GM19099 (cell line): ENCODE data around the gene ADGRF4.

Experiments used
- POLR2A ChIP-seq: IDR thresholded peaks from 3 replicates; pipeline ENCODE4 v1.6.1; 2011; ENCODE audit warnings: low read depth; ENCODE audit not compliant: insufficient read length; ENCODE audit errors: extremely low read depth

Gene ADGRF4

DNA sequence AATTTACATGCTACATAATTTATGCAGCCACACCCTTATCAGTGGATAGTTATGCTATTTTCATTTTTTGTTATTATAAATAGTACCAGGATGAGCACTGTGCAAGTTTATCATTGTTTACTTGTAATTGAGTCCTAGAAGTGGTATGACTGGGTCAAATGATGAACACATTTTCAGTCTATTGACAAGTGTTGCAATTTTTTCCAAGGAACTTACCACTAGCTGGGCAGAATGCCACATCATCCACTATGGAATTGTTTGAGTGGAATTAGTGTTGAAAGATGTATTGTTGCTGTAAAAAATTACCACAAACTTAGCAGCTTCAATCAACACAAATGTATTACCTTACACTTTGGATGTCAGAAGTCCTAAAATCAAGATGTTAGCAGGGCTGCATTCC lies 45.4 kb downstream of the ADGRF4 start:
- TF ChIP-seq POLR2A = no peak

DNA sequence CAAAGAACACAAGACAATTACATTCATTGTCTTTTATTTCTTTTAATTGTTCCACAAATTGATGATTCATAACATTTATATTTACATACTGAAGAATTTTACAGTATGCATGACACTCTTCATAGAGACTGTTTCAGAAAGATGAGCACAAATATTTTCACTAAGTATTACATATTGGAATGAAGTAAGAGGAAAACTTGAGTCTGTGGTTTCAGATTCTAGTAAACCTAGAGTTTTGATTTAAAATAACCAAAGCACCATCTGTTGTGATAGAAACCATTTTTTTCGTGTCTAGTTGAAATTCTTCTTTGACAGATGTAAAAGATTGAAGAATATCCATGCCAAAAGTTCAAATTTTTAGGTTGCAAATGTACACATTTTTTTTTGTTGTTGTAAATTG lies 51.4 kb downstream of the ADGRF4 start:
- no peak for TF ChIP-seq POLR2A

DNA sequence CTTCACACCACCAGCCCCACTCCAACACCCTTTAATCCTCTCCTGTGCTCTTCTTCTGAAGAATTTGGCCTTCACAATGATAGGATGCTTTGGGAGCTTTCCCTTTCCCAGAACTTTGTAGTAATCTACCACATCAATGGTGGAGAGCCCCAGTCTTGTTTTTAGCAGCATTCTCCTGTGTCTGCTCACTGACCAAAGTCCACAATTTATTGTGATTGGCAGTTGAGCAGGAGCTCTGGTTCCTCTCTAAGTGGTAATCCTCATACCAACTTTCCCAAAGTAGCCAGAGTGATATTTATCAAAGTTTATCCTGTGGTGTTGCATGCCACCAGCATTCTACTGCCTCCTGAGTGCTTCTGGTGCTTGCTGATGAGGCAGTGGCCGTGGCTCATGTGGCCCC lies 54.4 kb downstream of the ADGRF4 start:
- TF ChIP-seq POLR2A = no peak

DNA sequence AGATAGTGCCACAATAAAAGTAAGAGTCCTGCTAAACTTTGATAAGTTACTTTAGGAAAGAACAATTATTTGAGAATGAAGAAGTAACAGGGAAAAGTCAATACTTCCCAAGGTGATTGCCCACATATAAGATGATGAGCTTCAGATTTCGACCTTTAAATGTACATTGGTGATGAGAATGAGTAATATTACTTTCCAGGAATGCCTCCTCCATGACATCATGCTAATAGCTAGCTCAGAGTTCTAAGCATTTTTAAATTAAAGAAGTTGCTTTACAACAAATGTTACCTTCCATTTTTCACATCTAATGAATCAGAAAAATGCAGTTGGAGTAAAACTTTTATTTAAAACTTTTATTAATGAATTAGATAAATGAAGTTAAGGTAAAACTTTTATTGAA lies 61.0 kb downstream of the ADGRF4 start:
- TF ChIP-seq POLR2A = no peak

DNA sequence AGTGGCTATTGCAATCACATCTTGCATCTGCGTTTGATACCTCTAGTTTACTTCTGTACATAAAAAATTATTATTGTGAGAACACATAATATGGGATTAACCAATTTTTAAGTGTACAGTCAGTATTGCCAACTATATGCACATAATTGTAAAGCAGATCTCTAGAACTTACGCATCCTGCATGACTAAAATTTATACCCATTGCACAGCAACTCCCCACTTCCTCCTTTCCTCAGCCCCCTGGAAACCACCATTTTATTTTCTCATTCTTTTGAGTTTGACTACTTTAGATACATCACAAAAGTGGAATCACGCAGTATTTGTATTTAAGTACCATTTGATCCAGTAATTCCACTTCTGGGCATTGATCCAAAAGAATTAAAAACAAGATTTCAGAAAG lies 64.1 kb downstream of the ADGRF4 start:
- no peak for TF ChIP-seq POLR2A

DNA sequence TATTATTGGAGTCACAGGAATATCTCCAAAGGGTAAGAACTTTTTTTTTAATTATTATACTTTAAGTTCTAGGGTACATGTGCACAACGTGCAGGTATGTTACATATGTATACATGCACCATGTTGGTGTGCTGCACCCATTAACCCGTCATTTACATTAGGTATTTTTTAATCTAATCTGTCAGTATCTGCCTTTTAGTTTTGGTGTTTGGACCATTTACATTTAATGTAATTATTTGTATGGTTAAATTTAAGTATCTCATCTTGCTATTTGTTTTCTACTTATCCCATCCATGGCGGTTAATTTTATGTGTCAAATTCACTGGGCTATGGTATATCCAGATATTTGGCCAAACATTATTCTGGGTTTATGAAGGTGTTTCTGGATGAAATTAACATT lies 68.1 kb downstream of the ADGRF4 start:
- TF ChIP-seq POLR2A = no peak

DNA sequence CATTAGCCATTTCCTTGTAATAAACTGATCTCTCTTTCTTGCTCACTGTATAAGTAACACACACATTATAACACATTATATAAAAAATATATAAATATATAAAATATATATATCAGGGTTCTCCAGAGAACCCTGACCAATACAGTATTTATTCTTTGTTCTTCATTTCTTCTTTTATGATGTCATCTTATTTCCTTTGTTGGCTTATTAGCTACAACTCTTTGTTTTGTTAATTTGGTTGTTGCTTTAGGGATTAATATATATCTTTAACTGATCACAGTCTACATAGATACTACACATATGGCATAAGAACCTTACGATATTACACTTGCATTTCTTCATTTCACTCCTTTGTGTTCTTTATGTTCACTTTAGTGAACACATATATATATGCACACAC lies 68.7 kb downstream of the ADGRF4 start:
- TF ChIP-seq POLR2A = no peak

DNA sequence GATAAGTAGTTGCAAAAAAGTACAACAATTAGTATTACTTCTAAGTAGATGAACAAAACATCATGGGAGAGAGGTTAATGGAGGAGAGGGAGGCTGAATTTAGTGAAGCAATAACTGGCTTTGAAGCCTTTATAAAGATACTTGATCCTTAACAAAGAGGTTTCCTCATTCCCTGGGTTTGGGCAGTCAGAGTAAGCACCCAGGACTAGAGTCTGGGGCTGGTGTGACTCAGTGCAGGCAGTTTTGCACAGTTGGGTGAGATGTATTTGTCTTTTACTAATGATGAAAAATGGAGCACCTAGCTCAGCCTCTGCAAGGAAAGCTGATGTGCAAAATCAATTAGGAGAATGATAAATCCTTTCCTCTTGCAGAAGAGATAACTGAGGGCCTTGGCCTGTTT lies 71.6 kb downstream of the ADGRF4 start:
- no peak for TF ChIP-seq POLR2A
